Ishikawa (cell line): ENCODE results near the gene SYT8.

Experiments
- CEBPB ChIP-seq: IDR thresholded peaks from 2 replicates; pipeline ENCODE4 v1.6.1; 2012
- CREB1 ChIP-seq: IDR thresholded peaks from 2 replicates; pipeline ENCODE4 v1.6.1; 2012; ENCODE audit warnings: low read depth
- EGR1 ChIP-seq: IDR thresholded peaks from 2 replicates; pipeline ENCODE4 v1.6.1; 2012
- EP300 ChIP-seq: IDR thresholded peaks from 2 replicates; pipeline ENCODE4 v1.6.1; 2012; ENCODE audit warnings: borderline replicate concordance
- FOXM1 ChIP-seq: IDR thresholded peaks from 2 replicates; pipeline ENCODE4 v1.6.1; 2012; ENCODE audit warnings: low read depth, borderline replicate concordance
- RAD21 ChIP-seq: IDR thresholded peaks from 2 replicates; pipeline ENCODE4 v1.6.1; 2012; ENCODE audit warnings: low read depth
- TAF1 ChIP-seq: IDR thresholded peaks from 2 replicates; pipeline ENCODE4 v1.6.1; 2012; ENCODE audit warnings: low read depth, mild to moderate bottlenecking
- TCF12 ChIP-seq: IDR thresholded peaks from 2 replicates; pipeline ENCODE4 v1.6.1; 2012; ENCODE audit warnings: low read depth
- TEAD4 ChIP-seq: IDR thresholded peaks from 2 replicates; pipeline ENCODE4 v1.6.1; 2012
- YY1 ChIP-seq: IDR thresholded peaks from 2 replicates; pipeline ENCODE4 v1.6.1; 2012; ENCODE audit warnings: low read depth
- TF ChIP-seq, protein P1 (sequence below): IDR thresholded peaks from 2 replicates; pipeline ENCODE4 v1.6.1; 2012
- TF ChIP-seq, protein P2 (sequence below): IDR thresholded peaks from 2 replicates; pipeline ENCODE4 v1.6.1; 2012; ENCODE audit warnings: low read depth, mild to moderate bottlenecking

- no peak for TF ChIP-seq TCF12
- TF ChIP-seq RAD21, result no peak
- no peak for TF ChIP-seq YY1
- TF ChIP-seq EGR1, result no peak
- TF ChIP-seq EP300, result no peak
- no peak for TF ChIP-seq CEBPB
- no peak for TF ChIP-seq TAF1
- TF ChIP-seq, protein P1, sequence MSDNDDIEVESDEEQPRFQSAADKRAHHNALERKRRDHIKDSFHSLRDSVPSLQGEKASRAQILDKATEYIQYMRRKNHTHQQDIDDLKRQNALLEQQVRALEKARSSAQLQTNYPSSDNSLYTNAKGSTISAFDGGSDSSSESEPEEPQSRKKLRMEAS, result no peak
- no peak for TF ChIP-seq TEAD4
- TF ChIP-seq FOXM1, result no peak
- TF ChIP-seq, protein P2, sequence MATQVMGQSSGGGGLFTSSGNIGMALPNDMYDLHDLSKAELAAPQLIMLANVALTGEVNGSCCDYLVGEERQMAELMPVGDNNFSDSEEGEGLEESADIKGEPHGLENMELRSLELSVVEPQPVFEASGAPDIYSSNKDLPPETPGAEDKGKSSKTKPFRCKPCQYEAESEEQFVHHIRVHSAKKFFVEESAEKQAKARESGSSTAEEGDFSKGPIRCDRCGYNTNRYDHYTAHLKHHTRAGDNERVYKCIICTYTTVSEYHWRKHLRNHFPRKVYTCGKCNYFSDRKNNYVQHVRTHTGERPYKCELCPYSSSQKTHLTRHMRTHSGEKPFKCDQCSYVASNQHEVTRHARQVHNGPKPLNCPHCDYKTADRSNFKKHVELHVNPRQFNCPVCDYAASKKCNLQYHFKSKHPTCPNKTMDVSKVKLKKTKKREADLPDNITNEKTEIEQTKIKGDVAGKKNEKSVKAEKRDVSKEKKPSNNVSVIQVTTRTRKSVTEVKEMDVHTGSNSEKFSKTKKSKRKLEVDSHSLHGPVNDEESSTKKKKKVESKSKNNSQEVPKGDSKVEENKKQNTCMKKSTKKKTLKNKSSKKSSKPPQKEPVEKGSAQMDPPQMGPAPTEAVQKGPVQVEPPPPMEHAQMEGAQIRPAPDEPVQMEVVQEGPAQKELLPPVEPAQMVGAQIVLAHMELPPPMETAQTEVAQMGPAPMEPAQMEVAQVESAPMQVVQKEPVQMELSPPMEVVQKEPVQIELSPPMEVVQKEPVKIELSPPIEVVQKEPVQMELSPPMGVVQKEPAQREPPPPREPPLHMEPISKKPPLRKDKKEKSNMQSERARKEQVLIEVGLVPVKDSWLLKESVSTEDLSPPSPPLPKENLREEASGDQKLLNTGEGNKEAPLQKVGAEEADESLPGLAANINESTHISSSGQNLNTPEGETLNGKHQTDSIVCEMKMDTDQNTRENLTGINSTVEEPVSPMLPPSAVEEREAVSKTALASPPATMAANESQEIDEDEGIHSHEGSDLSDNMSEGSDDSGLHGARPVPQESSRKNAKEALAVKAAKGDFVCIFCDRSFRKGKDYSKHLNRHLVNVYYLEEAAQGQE, result no peak
- no peak for TF ChIP-seq CREB1
These were observed 13.2 kb upstream of the SYT8 start for GRCh38 chr11:1821562-1821961.
